ENCODE results near the gene HADH. TPM values are rescaled to one million over a fixed set of nuclear protein-coding genes. Genes with fewer than 3 reads are reported as not detected.

Gene HADH
- total RNA-seq, 2 donors from 2014 or later = 52.6 to 91.5 TPM

GRCh38 chr4:108024085-108024877 lies 34.6 kb downstream of the HADH start:
- DNase-seq (ENCODE audit: low spot score) = no peak
- intact Hi-C loops (cut with DNase I) = no loop called here

GRCh38 chr4:108024878-108025165 lies 35.1 kb downstream of the HADH start:
- DNase-seq (ENCODE audit: low spot score) = no peak
- intact Hi-C loops (cut with DNase I) = no loop called here

GRCh38 chr4:108029016-108029720 lies 39.5 kb downstream of the HADH start:
- no peak for DNase-seq (ENCODE audit: low spot score)
- intact Hi-C loops (cut with DNase I) = no loop called here

- no peak for DNase-seq (ENCODE audit: low spot score)
- intact Hi-C loops (cut with DNase I) = no loop called here
Observed at GRCh38 chr4:108029731-108030130, 40.0 kb downstream of the HADH start.

GRCh38 chr4:108030332-108030731 lies 40.6 kb downstream of the HADH start:
- DNase-seq (ENCODE audit: low spot score) = no peak
- intact Hi-C loops (cut with DNase I) = no loop called here

- DNase-seq (ENCODE audit: low spot score) = no peak
- intact Hi-C loops (cut with DNase I) = no loop called here
Observed at GRCh38 chr4:108031427-108032083, 41.9 kb downstream of the HADH start.

- DNase-seq (ENCODE audit: low spot score) = no peak
- intact Hi-C loops (cut with DNase I) = no loop called here
Observed at GRCh38 chr4:108033348-108033747, 43.7 kb downstream of the HADH start.

GRCh38 chr4:108034565-108034964 lies 44.9 kb downstream of the HADH start:
- no peak for DNase-seq (ENCODE audit: low spot score)
- intact Hi-C loops (cut with DNase I) = no loop called here

GRCh38 chr4:108035691-108036090 lies 46.0 kb downstream of the HADH start:
- intact Hi-C loops (cut with DNase I) = no loop called here
- no peak for DNase-seq (ENCODE audit: low spot score)

GRCh38 chr4:108036213-108036612 lies 46.5 kb downstream of the HADH start:
- DNase-seq (ENCODE audit: low spot score) = no peak
- intact Hi-C loops (cut with DNase I) = no loop called here

- no peak for DNase-seq (ENCODE audit: low spot score)
- intact Hi-C loops (cut with DNase I) = no loop called here
Observed at GRCh38 chr4:108037884-108038283, 48.2 kb downstream of the HADH start.

GRCh38 chr4:108042927-108043326 lies 53.2 kb downstream of the HADH start:
- intact Hi-C loops (cut with DNase I) = no loop called here

GRCh38 chr4:108043526-108043925 lies 53.8 kb downstream of the HADH start:
- intact Hi-C loops (cut with DNase I) = no loop called here
- DNase-seq (ENCODE audit: low spot score) = no peak

More at GRCh38 chr4:108042927-108043326, 53.2 kb downstream of the HADH start:
- no peak for DNase-seq (ENCODE audit: low spot score)

- intact Hi-C loops (cut with DNase I) = no loop called here
- DNase-seq (ENCODE audit: low spot score) = no peak
Observed at GRCh38 chr4:108044951-108045686, 55.4 kb downstream of the HADH start.

- intact Hi-C loops (cut with DNase I) = no loop called here
- DNase-seq (ENCODE audit: low spot score) = no peak
Observed at GRCh38 chr4:108045687-108046024, 56.0 kb downstream of the HADH start.

- intact Hi-C loops (cut with DNase I) = no loop called here
- DNase-seq (ENCODE audit: low spot score) = no peak
Observed at GRCh38 chr4:108047199-108047598, 57.5 kb downstream of the HADH start.

GRCh38 chr4:108048157-108048556 lies 58.5 kb downstream of the HADH start:
- intact Hi-C loops (cut with DNase I) = no loop called here
- no peak for DNase-seq (ENCODE audit: low spot score)

GRCh38 chr4:108048997-108049396 lies 59.3 kb downstream of the HADH start:
- no peak for DNase-seq (ENCODE audit: low spot score)
- intact Hi-C loops (cut with DNase I) = no loop called here

- no peak for DNase-seq (ENCODE audit: low spot score)
- intact Hi-C loops (cut with DNase I) = no loop called here
Observed at GRCh38 chr4:108049406-108049805, 59.7 kb downstream of the HADH start.
